ENCODE measurements around the gene CEP131.

CEP131 gene

GRCh38 chr17:81245665-81246342 lies 23.0 kb upstream of the CEP131 start:
- no peak overlapping the region for H3K4me3 ChIP-seq (ENCODE audit: insufficient read depth, low read length, poor library complexity, severe bottlenecking)
- H3K79me2 ChIP-seq (ENCODE audit: insufficient read depth, low read length), result peaks cover 5% of the 10 kb centered on the region
- no peaks in the 10 kb centered on the region for H3K9me3 ChIP-seq (ENCODE audit: insufficient read depth, low read length)
- no peaks in the 10 kb centered on the region for H3K27me3 ChIP-seq (ENCODE audit: low read length)
- H3K9ac ChIP-seq (ENCODE audit: low read length), result no peak overlapping the region
- H4K20me1 ChIP-seq (ENCODE audit: low read depth, low read length), result no peaks in the 10 kb centered on the region
- no peaks in the 10 kb centered on the region for H3K9me2 ChIP-seq (replicated peaks; ENCODE audit: insufficient read depth, low read length)
- no peaks in the 10 kb centered on the region for H3K36me3 ChIP-seq (ENCODE audit: low read length)
- H3K27ac ChIP-seq (ENCODE audit: low read depth, low read length), result no peak overlapping the region
- H2AFZ ChIP-seq (ENCODE audit: low read depth, low read length, severe bottlenecking), result no peak overlapping the region
- TF ChIP-seq EZH2phosphoT487 (conservative IDR thresholded peaks at IDR 0.05; ENCODE audit: low read length) (no peak), CTCF (IDR thresholded peaks at IDR 0.05; ENCODE audit: insufficient read depth, low read length, poor library complexity, severe bottlenecking) (no peak)
- H3F3A ChIP-seq (ENCODE audit: insufficient read depth), result 0 out of 2 replicates have a peak, but pooled peaks cover 5% of the 10 kb centered on the region
- no peak overlapping the region for H3K4me2 ChIP-seq (ENCODE audit: low read depth, low read length, poor library complexity, severe bottlenecking)

- H3K27me3 ChIP-seq (ENCODE audit: low read length), result no peaks in the 10 kb centered on the region
- H2AFZ ChIP-seq (ENCODE audit: low read depth, low read length, severe bottlenecking), result no peak overlapping the region
- 0 out of 2 replicates have a peak, but pooled peaks cover 7% of the 10 kb centered on the region for H3F3A ChIP-seq (ENCODE audit: insufficient read depth)
- H3K36me3 ChIP-seq (ENCODE audit: low read length), result no peaks in the 10 kb centered on the region
- TF ChIP-seq CTCF (IDR thresholded peaks at IDR 0.05; ENCODE audit: insufficient read depth, low read length, poor library complexity, severe bottlenecking) (no peak), EZH2phosphoT487 (conservative IDR thresholded peaks at IDR 0.05; ENCODE audit: low read length) (no peak)
- H3K4me2 ChIP-seq (ENCODE audit: low read depth, low read length, poor library complexity, severe bottlenecking), result no peak overlapping the region
- H3K79me2 ChIP-seq (ENCODE audit: insufficient read depth, low read length), result peaks cover 11% of the 10 kb centered on the region
- no peaks in the 10 kb centered on the region for H4K20me1 ChIP-seq (ENCODE audit: low read depth, low read length)
- no peak overlapping the region for H3K4me3 ChIP-seq (ENCODE audit: insufficient read depth, low read length, poor library complexity, severe bottlenecking)
- no peaks in the 10 kb centered on the region for H3K9me2 ChIP-seq (replicated peaks; ENCODE audit: insufficient read depth, low read length)
- H3K27ac ChIP-seq (ENCODE audit: low read depth, low read length), result no peak overlapping the region
- H3K9ac ChIP-seq (ENCODE audit: low read length), result no peak overlapping the region
- H3K9me3 ChIP-seq (ENCODE audit: insufficient read depth, low read length), result no peaks in the 10 kb centered on the region
Measured at GRCh38 chr17:81245024-81245664, 22.4 kb upstream of the CEP131 start.

- H3K4me3 ChIP-seq (ENCODE audit: insufficient read depth, low read length, poor library complexity, severe bottlenecking), result no peak overlapping the region
Measured at GRCh38 chr17:81244358-81245023, 21.7 kb upstream of the CEP131 start.

More at GRCh38 chr17:81244358-81245023, 21.7 kb upstream of the CEP131 start:
- H3K9ac ChIP-seq (ENCODE audit: low read length), result no peak overlapping the region
- 0 out of 2 replicates have a peak, but pooled peaks cover 7% of the 10 kb centered on the region for H3F3A ChIP-seq (ENCODE audit: insufficient read depth)
- H3K36me3 ChIP-seq (ENCODE audit: low read length), result no peaks in the 10 kb centered on the region
- TF ChIP-seq EZH2phosphoT487 (conservative IDR thresholded peaks at IDR 0.05; ENCODE audit: low read length) (no peak), CTCF (IDR thresholded peaks at IDR 0.05; ENCODE audit: insufficient read depth, low read length, poor library complexity, severe bottlenecking) (no peak)
- H2AFZ ChIP-seq (ENCODE audit: low read depth, low read length, severe bottlenecking), result no peak overlapping the region
- peaks cover 18% of the 10 kb centered on the region for H3K79me2 ChIP-seq (ENCODE audit: insufficient read depth, low read length)
- no peaks in the 10 kb centered on the region for H4K20me1 ChIP-seq (ENCODE audit: low read depth, low read length)
- H3K9me3 ChIP-seq (ENCODE audit: insufficient read depth, low read length), result no peaks in the 10 kb centered on the region
- H3K27ac ChIP-seq (ENCODE audit: low read depth, low read length), result no peak overlapping the region
- H3K4me2 ChIP-seq (ENCODE audit: low read depth, low read length, poor library complexity, severe bottlenecking), result no peak overlapping the region
- no peaks in the 10 kb centered on the region for H3K27me3 ChIP-seq (ENCODE audit: low read length)
- no peaks in the 10 kb centered on the region for H3K9me2 ChIP-seq (replicated peaks; ENCODE audit: insufficient read depth, low read length)

Measured in SU-DHL-6 (cell line).